Fibroblast of mammary gland (primary cell): Measurements from ENCODE around the gene PDCD4.

Source experiments
- DNase-seq: peaks from one replicate; pipeline ENCODE4 v3.0.0-alpha.2; 2010; ENCODE audit warnings: low read depth
- H3K4me3 ChIP-seq: 2 replicates; pipeline ENCODE4 v1.5.1; 2011; ENCODE audit warnings: low read depth, mild to moderate bottlenecking, low read length, moderate library complexity; ENCODE audit not compliant: control insufficient read depth
- CTCF ChIP-seq: conservative IDR thresholded peaks from 2 replicates; pipeline ENCODE4 v1.5.1; 2011; ENCODE audit warnings: low read depth, low read length, inconsistent platforms; ENCODE audit not compliant: control insufficient read depth, insufficient read depth

Gene PDCD4

GRCh38 chr10:110871298-110872084, at the start of gene PDCD4:
Gene PDCD4, plus strand, starts transcription at chr10:110871928. Its CDS starts 4,100 bp downstream, at chr10:110876028.
- peak; percentile 96 for DNase-seq
- peak within 1 kb of the TSS; percentile 80 for H3K4me3 ChIP-seq
- TF ChIP-seq CTCF, result no peak

DNA sequence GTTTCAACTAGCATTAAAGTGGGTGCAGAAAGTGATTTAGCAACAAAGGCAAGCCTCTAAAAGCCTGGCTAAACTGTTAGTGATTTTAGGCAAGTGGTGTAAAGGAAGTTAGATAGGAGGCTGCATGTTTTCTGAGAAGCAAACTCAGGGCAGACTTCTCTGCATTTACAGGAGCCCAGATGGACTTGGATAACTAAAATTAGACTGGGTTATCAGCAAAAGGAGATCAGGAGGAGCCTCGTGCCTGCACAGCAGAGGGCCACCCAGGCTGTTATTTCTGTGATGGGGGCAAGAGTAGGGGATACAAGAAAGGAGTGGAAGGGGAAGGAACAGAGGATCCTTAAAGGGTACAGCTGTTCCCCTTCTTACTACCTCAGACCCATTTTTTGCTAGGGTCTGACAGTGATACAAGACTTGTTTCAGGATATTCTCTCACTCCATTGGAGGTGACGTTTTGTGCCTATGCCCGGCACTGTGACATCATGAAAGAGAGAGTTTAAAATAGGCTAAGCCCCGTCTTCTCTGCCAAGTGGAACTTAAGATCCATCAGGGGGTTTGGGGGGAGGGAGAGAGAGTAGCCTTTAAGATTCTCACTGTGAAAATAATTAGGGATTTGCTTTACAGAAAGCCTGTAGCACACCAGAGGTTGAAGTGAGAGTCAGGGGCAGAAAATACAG, 49.6 kb upstream of the PDCD4 start:
- TF ChIP-seq CTCF, result no peak
- H3K4me3 ChIP-seq, result no peak overlapping the region
- DNase-seq, result no peak

- no peak for TF ChIP-seq CTCF
- DNase-seq, result no peak
- H3K4me3 ChIP-seq, result no peak overlapping the region
These were observed 48.9 kb upstream of the PDCD4 start for GRCh38 chr10:110822712-110823311.

DNA sequence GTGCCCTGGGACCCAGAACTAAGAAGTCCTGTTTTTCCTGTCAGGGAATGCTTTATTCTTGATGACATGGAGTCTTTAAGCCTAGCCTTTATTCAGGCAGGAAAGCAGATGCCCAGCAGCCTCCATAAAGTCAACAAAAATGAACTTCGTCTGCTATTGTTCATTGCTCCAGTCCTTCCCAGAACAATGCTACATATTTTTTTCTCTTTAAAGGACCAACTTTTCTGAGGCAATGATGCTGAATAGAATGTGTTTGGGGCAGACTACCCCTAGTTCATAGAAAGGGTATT, 47.6 kb upstream of the PDCD4 start:
- DNase-seq, result no peak
- no peak for TF ChIP-seq CTCF
- no peak overlapping the region for H3K4me3 ChIP-seq

DNA sequence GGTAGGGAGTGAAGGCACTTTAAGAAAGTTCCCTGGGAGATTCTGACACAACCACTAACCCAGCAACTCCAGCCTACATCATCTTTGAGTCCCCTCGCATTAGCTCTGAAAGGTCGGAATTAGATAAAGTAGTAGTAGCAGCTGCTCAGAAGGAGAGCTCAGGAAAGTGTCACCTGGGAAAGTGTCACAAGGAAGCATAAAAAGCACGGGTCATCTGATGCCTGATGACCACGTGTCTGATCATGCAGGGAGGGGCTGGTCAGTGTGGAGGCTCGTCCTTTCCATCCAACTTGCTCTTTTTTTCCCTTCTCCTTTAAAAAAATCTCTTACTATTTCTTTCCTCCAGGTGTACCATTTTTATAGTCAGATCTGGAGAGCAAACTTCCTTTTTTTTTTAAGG, 47.1 kb upstream of the PDCD4 start:
- no peak overlapping the region for H3K4me3 ChIP-seq
- no peak for DNase-seq
- no peak for TF ChIP-seq CTCF

DNA sequence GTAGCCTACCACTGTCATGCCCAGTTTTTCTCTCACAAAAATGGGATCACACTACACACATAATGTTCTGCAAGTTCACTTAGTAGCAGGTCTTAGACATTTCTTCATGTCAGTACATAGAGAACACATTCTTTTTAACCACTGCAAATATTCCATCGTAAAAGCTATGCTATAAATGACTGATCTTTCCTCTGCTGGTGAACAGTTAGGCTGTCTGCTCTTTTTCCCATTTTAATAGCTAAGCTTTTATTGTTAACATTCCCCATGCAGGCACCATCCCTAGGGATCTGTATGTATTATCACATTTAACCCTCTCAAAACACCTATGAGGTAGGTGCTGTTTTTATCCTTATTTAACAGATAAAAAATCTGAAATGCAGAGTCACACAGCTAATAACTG, 46.2 kb upstream of the PDCD4 start:
- no peak for DNase-seq
- no peak overlapping the region for H3K4me3 ChIP-seq
- TF ChIP-seq CTCF, result no peak
